Endothelial cell (in vitro differentiated cells): ENCODE results near the gene RAMP2. TPM values are rescaled to one million over a fixed set of nuclear protein-coding genes. Genes with fewer than 3 reads are reported as not detected.
"Not testable (repeated sequence)": the region's sequence is repeated elsewhere in the genome, so short reads cannot be mapped to it uniquely, and the experiment has no call there.

Experiments used
- DNase-seq: peaks from one replicate; pipeline ENCODE4 v3.0.0; 2021; ENCODE audit warnings: low spot score
- H3K27ac Mint-ChIP-seq: one replicate; pipeline ENCODE4 v1.8.0; 2021; ENCODE audit warnings: mixed read lengths, inconsistent platforms; ENCODE audit not compliant: unreplicated experiment
- H3K27me3 Mint-ChIP-seq: one replicate; pipeline ENCODE4 v1.8.0; 2021; ENCODE audit warnings: mild to moderate bottlenecking, moderate library complexity, mixed read lengths, inconsistent platforms; ENCODE audit not compliant: unreplicated experiment
- H3K36me3 Mint-ChIP-seq: one replicate; pipeline ENCODE4 v1.8.0; 2021; ENCODE audit warnings: mild to moderate bottlenecking, low read depth, mixed read lengths, inconsistent platforms; ENCODE audit not compliant: unreplicated experiment
- H3K4me1 Mint-ChIP-seq: one replicate; pipeline ENCODE4 v1.8.0; 2021; ENCODE audit warnings: mild to moderate bottlenecking, mixed read lengths, inconsistent platforms; ENCODE audit not compliant: unreplicated experiment
- H3K4me3 Mint-ChIP-seq: one replicate; pipeline ENCODE4 v1.8.0; 2021; ENCODE audit warnings: mild to moderate bottlenecking, mixed read lengths, inconsistent platforms; ENCODE audit not compliant: unreplicated experiment
- H3K9me3 Mint-ChIP-seq: one replicate; pipeline ENCODE4 v1.8.0; 2021; ENCODE audit warnings: mixed read lengths, inconsistent platforms; ENCODE audit not compliant: unreplicated experiment
- total RNA-seq: library from RNA; stranded (reverse); fragmentation: NEBNext Ultra II Directional; extraction: Animal tissue kit (Norgen Biotek cat#: 25700); gene quantifications from one replicate; pipeline ENCODE4 v1.2.1, GENCODE V29; 2021; ENCODE audit not compliant: unreplicated experiment
- TF ChIP-seq, protein P1 (sequence below): fragments of 200-600 bp; sonication (generic); IDR thresholded peaks from one replicate; pipeline ENCODE4 v1.5.0; 2021; ENCODE audit warnings: antibody characterized with exemption; ENCODE audit not compliant: unreplicated experiment

The RAMP2 gene
- total RNA-seq, 1 donor from 2014 or later = 630 TPM

DNA sequence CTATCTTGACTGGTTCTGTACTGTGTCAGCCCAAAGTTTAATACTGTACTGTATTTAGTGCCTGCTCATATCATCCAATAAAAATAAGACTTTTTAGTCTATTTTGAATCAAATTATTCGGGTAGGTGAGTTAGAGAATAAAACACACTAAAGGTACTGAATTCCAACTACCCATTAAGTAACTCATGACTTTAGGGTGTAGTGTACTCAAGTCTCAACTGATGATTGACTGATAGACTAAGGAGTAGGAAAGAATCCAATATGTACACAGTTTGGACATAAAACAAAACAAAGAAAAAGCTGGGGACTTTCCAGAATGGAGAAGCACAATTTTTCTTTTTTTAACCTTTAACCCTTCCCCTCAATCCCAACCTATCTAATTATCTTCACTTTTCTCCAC lies 20.3 kb upstream of the RAMP2 start:
- Mint-ChIP-seq H3K4me1 (peaks cover 9% of the 10 kb centered on the region), H3K27me3 (peaks cover 4% of the 10 kb centered on the region), H3K4me3 (no peak overlapping the region), H3K36me3 (peaks cover 4% of the 10 kb centered on the region), H3K9me3 (no peaks in the 10 kb centered on the region), H3K27ac (no peak overlapping the region)
- no peak for DNase-seq
- TF ChIP-seq, protein P1, sequence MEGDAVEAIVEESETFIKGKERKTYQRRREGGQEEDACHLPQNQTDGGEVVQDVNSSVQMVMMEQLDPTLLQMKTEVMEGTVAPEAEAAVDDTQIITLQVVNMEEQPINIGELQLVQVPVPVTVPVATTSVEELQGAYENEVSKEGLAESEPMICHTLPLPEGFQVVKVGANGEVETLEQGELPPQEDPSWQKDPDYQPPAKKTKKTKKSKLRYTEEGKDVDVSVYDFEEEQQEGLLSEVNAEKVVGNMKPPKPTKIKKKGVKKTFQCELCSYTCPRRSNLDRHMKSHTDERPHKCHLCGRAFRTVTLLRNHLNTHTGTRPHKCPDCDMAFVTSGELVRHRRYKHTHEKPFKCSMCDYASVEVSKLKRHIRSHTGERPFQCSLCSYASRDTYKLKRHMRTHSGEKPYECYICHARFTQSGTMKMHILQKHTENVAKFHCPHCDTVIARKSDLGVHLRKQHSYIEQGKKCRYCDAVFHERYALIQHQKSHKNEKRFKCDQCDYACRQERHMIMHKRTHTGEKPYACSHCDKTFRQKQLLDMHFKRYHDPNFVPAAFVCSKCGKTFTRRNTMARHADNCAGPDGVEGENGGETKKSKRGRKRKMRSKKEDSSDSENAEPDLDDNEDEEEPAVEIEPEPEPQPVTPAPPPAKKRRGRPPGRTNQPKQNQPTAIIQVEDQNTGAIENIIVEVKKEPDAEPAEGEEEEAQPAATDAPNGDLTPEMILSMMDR = no peak

DNA sequence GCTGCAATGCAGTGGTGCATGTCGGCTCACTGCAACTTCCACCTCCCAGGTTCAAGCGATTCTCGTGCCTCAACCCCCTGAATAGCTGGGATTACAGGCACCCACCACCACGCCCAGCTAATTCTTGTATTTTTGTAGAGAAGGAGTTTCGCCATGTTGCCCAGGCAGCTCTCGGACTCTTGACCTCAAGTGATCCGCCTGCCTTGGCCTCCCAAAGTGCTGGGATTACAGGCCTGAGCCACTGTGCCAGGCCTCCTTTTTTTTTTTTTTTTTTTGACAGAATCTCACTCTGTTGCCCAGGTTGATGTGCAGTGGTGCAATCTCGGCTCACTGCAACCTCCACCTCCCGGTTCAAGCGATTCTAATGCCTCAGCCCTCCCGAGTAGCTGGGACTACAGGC lies 18.1 kb upstream of the RAMP2 start:
- H3K4me3 Mint-ChIP-seq, H3K27me3 Mint-ChIP-seq, H3K9me3 Mint-ChIP-seq, H3K27ac Mint-ChIP-seq, DNase-seq, H3K36me3 Mint-ChIP-seq: not testable (repeated sequence)
- peaks cover 15% of the 10 kb centered on the region for H3K4me1 Mint-ChIP-seq

DNA sequence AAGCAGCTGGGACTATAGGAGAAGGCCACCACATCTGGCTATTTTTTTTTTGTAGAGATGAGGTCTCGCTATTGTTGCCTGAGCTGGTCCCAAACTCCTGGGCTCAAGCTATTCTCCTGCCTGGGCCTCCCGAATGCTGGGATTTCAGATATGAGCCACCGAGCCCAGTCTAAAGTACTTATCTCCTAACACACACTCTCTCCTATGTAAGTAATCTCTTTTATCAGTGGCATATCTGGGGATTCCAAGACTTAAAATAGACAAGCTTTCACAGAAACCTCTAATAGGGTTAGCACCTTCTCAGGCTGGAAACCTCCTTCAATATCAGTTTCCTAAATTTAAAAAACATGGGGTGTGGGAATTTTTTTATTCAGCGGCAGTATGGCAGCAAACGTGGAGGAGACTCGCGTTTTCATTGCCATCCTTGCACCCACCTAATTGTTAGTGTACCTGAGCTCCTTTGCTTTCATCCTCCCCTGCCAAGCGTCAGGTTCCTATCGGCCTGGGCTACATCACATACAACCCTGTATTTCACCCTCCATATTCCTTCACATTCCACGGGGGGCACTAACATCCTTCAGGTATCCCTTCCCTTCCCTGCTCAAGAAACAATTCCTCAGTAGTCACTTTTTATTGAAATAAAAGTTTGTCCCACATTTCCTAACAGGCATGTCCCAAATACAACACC lies 17.3 kb upstream of the RAMP2 start:
- TF ChIP-seq, protein P1 = no peak
- Mint-ChIP-seq H3K27ac (peak overlapping the region; percentile 61), H3K4me1 (peaks cover 24% of the 10 kb centered on the region), H3K4me3 (peak overlapping the region; percentile 94), H3K9me3 (no peaks in the 10 kb centered on the region), H3K36me3 (peaks cover 4% of the 10 kb centered on the region), H3K27me3 (peaks cover 4% of the 10 kb centered on the region)
- no peak for DNase-seq

DNA sequence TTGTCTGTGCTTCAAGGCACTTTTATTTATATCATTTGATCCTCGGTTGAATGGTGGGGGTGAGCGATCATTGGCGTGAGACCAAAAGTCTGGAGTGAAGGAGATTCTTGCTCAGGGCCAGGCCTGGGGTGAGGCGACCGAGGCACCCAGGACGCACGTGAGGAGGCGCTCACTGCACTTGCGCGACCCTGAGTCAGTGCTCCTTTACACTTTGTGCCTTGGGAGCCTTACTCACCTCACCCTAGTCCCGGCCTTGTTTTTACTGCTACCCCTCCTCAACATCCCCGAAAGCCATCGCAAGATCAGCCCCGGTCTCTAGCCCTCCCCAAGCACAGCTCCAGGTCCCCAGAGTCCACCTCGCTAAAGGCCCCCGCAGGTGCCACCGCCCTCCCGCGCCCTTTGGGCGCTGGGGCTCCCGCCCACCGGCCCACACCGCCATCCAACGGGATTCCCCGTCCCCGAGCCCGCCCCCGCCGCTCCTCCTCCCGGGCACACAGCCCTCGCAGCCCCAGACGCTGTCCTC lies 16.7 kb upstream of the RAMP2 start:
- H3K27ac Mint-ChIP-seq = peak overlapping the region; percentile 61
- TF ChIP-seq, protein P1 = no peak
- DNase-seq = no peak
- H3K4me1 Mint-ChIP-seq = peaks cover 30% of the 10 kb centered on the region
- peaks cover 4% of the 10 kb centered on the region for H3K27me3 Mint-ChIP-seq
- peaks cover 4% of the 10 kb centered on the region for H3K36me3 Mint-ChIP-seq
- H3K9me3 Mint-ChIP-seq = no peaks in the 10 kb centered on the region
- peak overlapping the region; percentile 94 for H3K4me3 Mint-ChIP-seq

DNA sequence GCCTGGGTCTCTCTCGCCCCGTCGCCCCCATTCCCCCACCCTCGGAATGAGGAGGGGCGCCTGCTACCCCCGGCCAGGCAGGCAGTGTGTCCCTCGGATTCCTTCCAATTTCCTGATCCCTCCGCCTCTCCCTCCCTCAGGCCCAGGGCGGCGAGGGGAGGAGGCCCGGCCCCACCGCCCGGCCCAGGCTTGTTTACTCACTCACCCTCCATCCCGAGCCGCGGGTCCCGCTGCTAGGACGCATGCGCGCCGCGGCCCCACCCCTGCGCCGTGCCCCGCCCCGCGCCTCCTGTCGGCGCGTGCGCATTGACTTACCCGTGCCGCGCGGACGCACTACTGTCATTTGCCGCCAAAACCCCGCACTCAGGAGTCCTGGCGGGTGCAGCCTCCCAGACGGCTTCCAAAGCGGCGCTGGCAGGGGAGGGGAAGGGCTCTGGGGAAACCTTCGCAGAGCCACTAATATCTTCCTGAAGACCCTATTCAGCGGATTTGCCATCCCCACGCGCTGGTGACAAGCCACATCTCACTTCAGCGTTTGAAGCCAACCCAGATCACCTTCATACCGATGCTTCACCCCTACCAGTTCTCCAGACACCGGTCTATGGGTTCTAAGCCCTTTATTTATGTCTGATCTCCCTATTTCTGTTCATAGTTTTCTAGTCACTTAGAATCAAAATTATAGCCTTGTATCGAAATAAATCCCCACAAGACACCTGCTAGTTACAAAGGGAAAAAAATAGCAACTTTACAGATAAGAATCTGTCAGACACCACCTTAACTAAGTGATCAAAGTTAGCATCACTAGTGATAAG lies 16.0 kb upstream of the RAMP2 start, which contains the start of gene EZH1:
EZH1 (minus strand) TSS at position 235 of the 812 bp plus-strand sequence. CDS start 16,099 bp downstream, outside the sequence.
- Mint-ChIP-seq H3K27ac (peak within 1 kb of the TSS; percentile 61), H3K36me3 (peaks cover 4% of the 10 kb centered on the region), H3K4me1 (peaks cover 36% of the 10 kb centered on the region), H3K9me3 (no peaks in the 10 kb centered on the region), H3K4me3 (peak within 1 kb of the TSS; percentile 94), H3K27me3 (peaks cover 4% of the 10 kb centered on the region)
- TF ChIP-seq, protein P1 = no peak
- DNase-seq = peak; percentile 97
